LNCaP clone FGC (cell line): ENCODE results near the gene ID3.

Source experiments
- DNase-seq: peaks from one replicate; pipeline ENCODE4 v3.0.0-alpha.2; 2011; ENCODE audit warnings: low read depth
- H3K4me3 ChIP-seq: 2 replicates; pipeline ENCODE4 v1.5.1; 2011; ENCODE audit warnings: mild to moderate bottlenecking, low read depth, low read length, control low read depth
- TF ChIP-seq, protein P1 (sequence below): IDR thresholded peaks from 2 replicates; pipeline ENCODE4 v1.5.1; 2012; ENCODE audit warnings: mild to moderate bottlenecking; ENCODE audit not compliant: control insufficient read depth, insufficient read depth; ENCODE audit errors: extremely low read depth

Gene ID3

DNA sequence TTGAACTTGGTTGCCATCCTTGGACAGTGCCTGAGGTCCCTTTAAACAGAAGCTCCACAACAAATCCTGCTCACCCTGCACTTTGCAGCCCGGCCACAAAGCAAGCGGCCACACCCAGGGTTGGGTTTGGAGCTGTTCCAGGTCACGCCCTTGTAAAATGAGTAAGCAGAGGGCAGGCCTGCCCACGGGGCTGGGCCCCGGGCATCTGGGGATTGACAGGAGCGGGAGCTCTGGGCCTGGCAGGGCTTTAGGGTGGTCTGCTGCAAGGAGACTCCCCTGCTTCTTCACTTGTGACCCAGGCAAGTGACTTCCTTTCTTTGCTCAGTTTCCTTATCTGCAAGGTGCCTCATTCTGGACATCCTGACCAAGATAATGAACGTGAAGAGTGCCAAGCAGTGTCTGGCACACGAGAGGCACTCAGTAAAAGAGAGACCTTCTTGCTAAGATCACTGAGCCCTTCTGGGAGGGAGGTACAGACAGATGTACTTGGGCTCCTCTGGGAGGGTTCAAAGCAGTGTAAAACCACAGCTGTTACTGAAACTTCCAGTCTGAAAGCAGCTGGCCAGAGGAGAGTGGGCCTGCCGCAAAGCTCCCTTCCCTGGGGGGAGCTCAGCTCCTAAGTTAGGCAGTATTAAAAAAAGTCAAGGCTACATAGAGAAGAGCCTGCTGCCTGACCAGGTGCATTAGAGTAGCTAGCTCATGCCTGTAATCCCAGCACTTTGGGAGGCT, 30.9 kb downstream of the ID3 start:
- DNase-seq = peak; percentile 44
- no peak overlapping the region for H3K4me3 ChIP-seq
- TF ChIP-seq, protein P1, sequence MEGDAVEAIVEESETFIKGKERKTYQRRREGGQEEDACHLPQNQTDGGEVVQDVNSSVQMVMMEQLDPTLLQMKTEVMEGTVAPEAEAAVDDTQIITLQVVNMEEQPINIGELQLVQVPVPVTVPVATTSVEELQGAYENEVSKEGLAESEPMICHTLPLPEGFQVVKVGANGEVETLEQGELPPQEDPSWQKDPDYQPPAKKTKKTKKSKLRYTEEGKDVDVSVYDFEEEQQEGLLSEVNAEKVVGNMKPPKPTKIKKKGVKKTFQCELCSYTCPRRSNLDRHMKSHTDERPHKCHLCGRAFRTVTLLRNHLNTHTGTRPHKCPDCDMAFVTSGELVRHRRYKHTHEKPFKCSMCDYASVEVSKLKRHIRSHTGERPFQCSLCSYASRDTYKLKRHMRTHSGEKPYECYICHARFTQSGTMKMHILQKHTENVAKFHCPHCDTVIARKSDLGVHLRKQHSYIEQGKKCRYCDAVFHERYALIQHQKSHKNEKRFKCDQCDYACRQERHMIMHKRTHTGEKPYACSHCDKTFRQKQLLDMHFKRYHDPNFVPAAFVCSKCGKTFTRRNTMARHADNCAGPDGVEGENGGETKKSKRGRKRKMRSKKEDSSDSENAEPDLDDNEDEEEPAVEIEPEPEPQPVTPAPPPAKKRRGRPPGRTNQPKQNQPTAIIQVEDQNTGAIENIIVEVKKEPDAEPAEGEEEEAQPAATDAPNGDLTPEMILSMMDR = no peak

DNA sequence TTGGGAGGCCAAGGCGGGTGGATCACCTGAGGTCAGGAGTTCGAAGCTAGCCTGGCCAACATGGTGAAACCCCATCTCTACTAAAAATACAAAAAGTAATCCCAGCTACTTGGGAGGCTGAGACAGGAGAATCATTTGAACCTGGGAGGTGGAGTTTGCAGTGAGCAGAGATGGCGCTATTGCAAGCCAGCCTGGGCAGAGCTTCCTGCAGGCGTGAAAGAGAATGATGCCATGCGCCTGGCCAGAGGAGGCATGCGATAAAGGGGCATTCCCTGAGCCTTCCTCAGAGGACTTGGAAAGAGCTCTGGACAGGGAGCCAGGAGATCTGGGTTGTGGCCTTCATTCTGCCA, 31.4 kb downstream of the ID3 start:
- no peak for DNase-seq
- no peak overlapping the region for H3K4me3 ChIP-seq

GRCh38 chr1:23527366-23527765, 31.9 kb downstream of the ID3 start:
- TF ChIP-seq, protein P1 = no peak
- no peak overlapping the region for H3K4me3 ChIP-seq
- no peak for DNase-seq

More for the DNA sequence above, 31.4 kb downstream of the ID3 start:
- TF ChIP-seq, protein P1 = no peak

DNA sequence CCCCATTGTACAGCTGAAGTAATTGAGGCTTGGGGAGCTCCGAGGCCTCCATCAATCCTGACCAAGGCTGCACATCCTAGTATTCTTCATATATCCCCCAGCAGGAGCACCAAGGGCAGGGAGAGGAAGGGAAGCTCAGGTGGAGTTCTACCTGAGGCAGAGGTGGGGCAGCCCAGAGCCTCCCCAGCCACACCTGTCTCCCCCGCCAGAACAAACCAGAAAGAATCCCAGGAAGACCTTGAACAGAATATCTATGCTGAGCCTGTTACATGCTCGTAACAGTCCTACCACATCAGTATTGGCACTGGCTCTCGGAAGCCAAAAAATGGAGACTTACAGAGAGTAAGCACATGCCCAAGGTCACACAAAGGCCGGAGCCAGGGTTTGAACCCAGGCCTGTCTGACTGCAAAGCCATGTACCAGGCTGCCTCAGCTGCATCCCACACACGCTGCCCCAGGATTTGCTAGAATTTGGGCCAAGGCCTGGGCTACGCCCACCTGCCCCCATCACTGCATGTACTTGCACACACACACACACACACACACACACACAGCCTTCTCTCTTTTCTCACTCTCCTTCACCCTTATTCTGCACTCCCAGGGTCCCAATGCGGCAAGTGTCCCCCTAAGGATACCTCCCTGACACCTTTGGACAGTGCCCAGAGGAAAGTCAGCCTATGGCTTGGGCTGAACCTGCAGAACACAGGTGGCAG, 32.8 kb downstream of the ID3 start:
- no peak overlapping the region for H3K4me3 ChIP-seq
- DNase-seq = no peak
- TF ChIP-seq, protein P1 = no peak

DNA sequence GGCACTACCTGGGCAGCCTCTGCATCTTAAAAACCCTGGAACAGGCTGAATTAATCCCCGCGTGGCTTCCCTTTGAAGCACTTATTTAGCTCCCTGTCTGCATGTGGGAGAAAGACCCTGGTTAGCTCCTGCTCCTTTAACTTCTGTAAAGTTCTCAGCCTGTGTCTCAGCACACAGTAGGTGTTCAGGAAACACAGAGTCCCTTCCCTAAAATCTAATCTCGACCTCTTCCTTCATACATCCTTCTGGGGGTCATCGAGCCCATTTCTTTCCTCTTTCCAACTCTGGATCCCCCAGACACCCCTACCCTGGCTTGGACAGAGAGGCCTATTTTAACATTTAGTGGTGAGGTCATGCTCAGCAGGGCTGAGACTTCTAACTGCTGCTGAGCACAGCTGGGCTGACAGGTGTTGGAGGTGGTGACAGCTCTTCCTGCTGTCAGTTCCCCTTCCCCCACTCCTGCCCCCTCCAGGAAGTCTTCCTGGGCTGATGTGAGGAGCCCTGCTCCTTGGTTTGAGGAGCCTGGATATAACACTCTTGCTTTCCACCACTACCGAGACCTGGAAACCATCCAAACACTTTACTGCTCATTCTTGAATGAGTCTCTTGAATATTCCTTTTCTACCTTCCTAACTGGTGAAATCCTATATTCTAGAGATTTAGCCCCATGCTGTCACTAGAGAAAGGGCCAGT, 33.6 kb downstream of the ID3 start:
- DNase-seq = no peak
- no peak overlapping the region for H3K4me3 ChIP-seq
- TF ChIP-seq, protein P1 = no peak

DNA sequence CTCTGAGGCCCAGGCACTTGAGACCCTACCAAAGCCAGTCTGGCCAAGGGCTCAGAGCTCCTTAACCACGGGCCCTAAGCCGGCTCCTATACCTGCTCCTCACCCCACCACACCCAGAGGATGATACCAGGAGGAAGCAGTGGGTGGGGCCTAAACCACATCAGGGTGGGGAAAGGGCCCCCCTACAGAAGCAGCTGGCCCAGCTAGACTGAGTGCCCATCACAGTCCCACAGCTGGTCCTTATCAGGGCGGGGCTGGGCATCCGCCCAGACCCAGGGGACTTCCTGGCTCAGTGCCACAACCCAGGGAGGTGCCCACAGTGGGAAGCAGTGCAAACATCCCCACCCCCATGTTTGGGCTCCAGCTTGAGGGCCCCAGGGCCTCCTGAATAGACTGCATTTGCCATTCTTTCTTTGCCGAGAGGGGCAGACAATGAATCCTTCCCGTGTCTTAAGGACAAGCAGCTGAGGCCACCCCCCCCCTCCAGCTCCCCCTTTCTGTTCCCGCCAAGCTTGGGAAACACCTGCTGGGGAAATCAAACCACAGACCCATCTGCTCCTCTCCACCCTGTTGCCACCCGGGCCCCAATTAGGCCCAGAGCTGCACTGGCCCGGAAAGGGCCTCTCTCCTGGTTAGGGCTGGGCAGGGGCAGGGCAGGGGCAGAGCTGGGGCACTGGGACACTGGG, 34.4 kb downstream of the ID3 start:
- TF ChIP-seq, protein P1 = no peak
- H3K4me3 ChIP-seq = no peak overlapping the region
- no peak for DNase-seq
